Natural killer cell (primary cell): Measurements from ENCODE around the gene PMIS2. TPM values are rescaled to one million over a fixed set of nuclear protein-coding genes. Genes with fewer than 3 reads are reported as not detected.

ENCODE experiments used
- ATAC-seq, 3 donors: fragments of 150-1000 bp in 2 of 3; fragments of 200-7000 bp in 1 of 3; cut with Tn5 transposase; 1 replicate in 1 of 3; 2 replicates in 2 of 3; pipeline ENCODE4 v1.10.0; 2021; ENCODE audit warnings: mild to moderate bottlenecking in 2 of 3, moderate library complexity in 2 of 3
- DNase-seq, 2 donors: peaks; one replicate each; pipeline versions ENCODE4 v3.0.0 to v3.0.0-alpha.2; 2013 to 2021; ENCODE audit warnings: mixed read lengths in 1 of 2
- H3K27ac ChIP-seq: one replicate; pipeline ENCODE4 v1.5.1; 2013; ENCODE audit warnings: mild to moderate bottlenecking, low read length
- H3K27me3 ChIP-seq: one replicate; pipeline ENCODE4 v1.6.1; 2013; ENCODE audit warnings: low read length; ENCODE audit not compliant: control insufficient read depth, insufficient read depth
- H3K36me3 ChIP-seq: one replicate; pipeline ENCODE4 v1.6.1; 2013; ENCODE audit warnings: low read length; ENCODE audit not compliant: control insufficient read depth, insufficient read depth
- H3K4me1 ChIP-seq: one replicate; pipeline ENCODE4 v1.6.1; 2013; ENCODE audit warnings: low read length; ENCODE audit not compliant: control insufficient read depth, insufficient read depth
- H3K4me3 ChIP-seq: one replicate; pipeline ENCODE4 v1.5.1; 2013; ENCODE audit warnings: low read length
- H3K9me3 ChIP-seq: one replicate; pipeline ENCODE4 v1.6.1; 2013; ENCODE audit warnings: low read length; ENCODE audit not compliant: control insufficient read depth, insufficient read depth
- H3K27ac Mint-ChIP-seq, 2 donors: one replicate each; pipeline ENCODE4 v1.8.0; 2022; ENCODE audit warnings: mild to moderate bottlenecking in 2 of 2, mixed read lengths in 2 of 2, moderate library complexity in 1 of 2
- H3K27me3 Mint-ChIP-seq, 2 donors: one replicate each; pipeline ENCODE4 v1.8.0; 2022; ENCODE audit warnings: low read depth in 2 of 2, mixed read lengths in 2 of 2
- H3K36me3 Mint-ChIP-seq: one replicate; pipeline ENCODE4 v1.8.0; 2022; ENCODE audit warnings: mixed read lengths
- H3K4me1 Mint-ChIP-seq, 2 donors: one replicate each; pipeline ENCODE4 v1.8.0; 2022; ENCODE audit warnings: mixed read lengths in 2 of 2
- H3K4me3 Mint-ChIP-seq: one replicate; pipeline ENCODE4 v1.8.0; 2022; ENCODE audit warnings: mild to moderate bottlenecking, moderate library complexity, mixed read lengths
- H3K9me3 Mint-ChIP-seq, 2 donors: one replicate each; pipeline ENCODE4 v1.8.0; 2022; ENCODE audit warnings: mixed read lengths in 2 of 2
- WGBS: methylation state at CpG from one replicate; pipeline ENCODE4 v1.1.7; 2013; ENCODE audit warnings: missing lambda C conversion rate; ENCODE audit not compliant: insufficient coverage; 5-methylcytosine and 5-hydroxymethylcytosine counted together
- intact Hi-C: fragments of 100-400 bp; cut with micrococcal nuclease; formaldehyde crosslinking; loops from one replicate; pipeline ENCODE4 v1.14.2; 2022
- total RNA-seq, 4 donors: library from RNA; stranded (reverse); fragments of 120-200 nt in 1 of 4; gene quantifications; one replicate each; pipeline versions ENCODE4 v1.2.3 to v1.2.4, GENCODE V29; 2013 to 2022
- TF ChIP-seq, protein P1 (sequence below): fragments of 200-600 bp; IDR thresholded peaks from one replicate; pipeline ENCODE4 v1.8.0; 2022; ENCODE audit warnings: antibody characterized with exemption

Gene PMIS2
- total RNA-seq, 3 donors from 2014 or later (not counting 1 experiment from before 2014, with no cell fraction given) = not detected

DNA sequence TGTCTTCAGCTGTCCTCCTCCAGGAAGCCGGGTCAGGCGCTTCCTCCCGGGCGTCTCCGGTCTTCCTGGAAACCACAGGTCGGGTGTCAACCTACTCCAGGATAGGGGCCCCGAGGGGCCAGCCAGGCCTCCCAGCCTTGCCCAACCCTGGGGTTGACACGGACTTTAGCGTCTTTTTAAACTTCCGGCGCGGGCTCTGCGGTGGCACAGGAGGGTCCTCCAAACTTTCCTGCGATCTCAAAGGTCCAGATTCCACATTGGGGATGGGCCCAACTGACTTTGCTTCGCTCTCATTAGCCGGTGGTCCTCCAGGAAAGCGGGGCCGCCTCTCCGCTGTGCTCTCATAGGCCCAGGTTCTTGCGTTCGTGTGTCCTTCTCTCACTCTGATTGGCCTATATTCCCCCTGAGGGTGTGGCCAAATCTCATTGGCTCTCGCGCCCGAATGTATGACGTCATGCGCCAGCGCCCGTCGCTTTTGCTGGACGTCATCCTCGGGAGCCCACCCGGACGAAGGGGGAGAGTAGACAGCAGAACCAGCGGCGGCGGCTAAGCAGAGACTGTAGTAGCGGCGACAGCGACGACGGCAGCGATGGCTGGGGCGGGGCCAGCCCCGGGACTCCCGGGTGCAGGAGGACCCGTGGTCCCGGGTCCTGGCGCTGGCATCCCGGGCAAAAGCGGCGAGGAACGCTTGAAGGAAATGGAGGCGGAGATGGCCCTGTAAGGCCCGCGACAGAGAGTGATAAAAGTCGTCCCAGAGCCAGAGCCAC lies 42.8 kb downstream of the PMIS2 start, which contains the start of gene RBM42:
Gene RBM42 (plus strand): TSS at position 472 of the 767 bp plus-strand sequence. CDS start 118 bp downstream, at position 590.
- Mint-ChIP-seq H3K36me3 (peaks cover 11% of the 10 kb centered on the region), H3K4me1 (peaks cover 26 to 42% of the 10 kb centered on the region in 2 donors), H3K27ac (peak within 1 kb of the TSS; percentile 96 to 97), H3K9me3 (no peaks in the 10 kb centered on the region), H3K27me3 (no peaks in the 10 kb centered on the region), H3K4me3 (peak within 1 kb of the TSS; percentile 99)
- peaks cover 33% of the 10 kb centered on the region for H3K36me3 ChIP-seq
- intact Hi-C loops = loop anchor here (1.0 to 2.0 kb wide), 4 partner anchors 16 to 88 kb away; partner anchors contain the start of genes COX6B1 and HAUS5
- H3K27me3 ChIP-seq = no peaks in the 10 kb centered on the region
- peak; percentile 99 for DNase-seq
- TF ChIP-seq, protein P1, sequence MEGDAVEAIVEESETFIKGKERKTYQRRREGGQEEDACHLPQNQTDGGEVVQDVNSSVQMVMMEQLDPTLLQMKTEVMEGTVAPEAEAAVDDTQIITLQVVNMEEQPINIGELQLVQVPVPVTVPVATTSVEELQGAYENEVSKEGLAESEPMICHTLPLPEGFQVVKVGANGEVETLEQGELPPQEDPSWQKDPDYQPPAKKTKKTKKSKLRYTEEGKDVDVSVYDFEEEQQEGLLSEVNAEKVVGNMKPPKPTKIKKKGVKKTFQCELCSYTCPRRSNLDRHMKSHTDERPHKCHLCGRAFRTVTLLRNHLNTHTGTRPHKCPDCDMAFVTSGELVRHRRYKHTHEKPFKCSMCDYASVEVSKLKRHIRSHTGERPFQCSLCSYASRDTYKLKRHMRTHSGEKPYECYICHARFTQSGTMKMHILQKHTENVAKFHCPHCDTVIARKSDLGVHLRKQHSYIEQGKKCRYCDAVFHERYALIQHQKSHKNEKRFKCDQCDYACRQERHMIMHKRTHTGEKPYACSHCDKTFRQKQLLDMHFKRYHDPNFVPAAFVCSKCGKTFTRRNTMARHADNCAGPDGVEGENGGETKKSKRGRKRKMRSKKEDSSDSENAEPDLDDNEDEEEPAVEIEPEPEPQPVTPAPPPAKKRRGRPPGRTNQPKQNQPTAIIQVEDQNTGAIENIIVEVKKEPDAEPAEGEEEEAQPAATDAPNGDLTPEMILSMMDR = no peak
- peak within 1 kb of the TSS; percentile 86 for H3K4me3 ChIP-seq
- WGBS = under 1% methylated on average over 56 of the region's 56 CpGs
- peaks cover 23% of the 10 kb centered on the region for H3K4me1 ChIP-seq
- H3K27ac ChIP-seq = peak within 1 kb of the TSS; percentile 89
- H3K9me3 ChIP-seq = no peaks in the 10 kb centered on the region
- ATAC-seq = peak; percentile 97 to 100 (median 98)

DNA sequence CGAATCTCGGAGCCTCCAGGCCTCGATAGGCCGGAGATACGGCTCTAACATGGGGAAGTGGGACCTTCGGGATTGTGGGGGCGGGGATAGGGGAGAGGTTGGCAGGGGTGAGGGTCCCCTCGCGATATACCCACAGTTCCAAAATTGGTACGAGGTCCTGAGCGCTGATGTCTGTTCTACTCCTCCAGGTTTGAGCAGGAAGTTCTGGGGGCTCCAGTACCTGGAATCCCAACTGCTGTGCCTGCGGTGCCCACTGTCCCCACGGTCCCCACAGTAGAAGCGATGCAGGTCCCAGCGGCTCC lies 43.3 kb downstream of the PMIS2 start:
- no peaks in the 10 kb centered on the region for H3K9me3 Mint-ChIP-seq
- peaks cover 38% of the 10 kb centered on the region for H3K36me3 ChIP-seq
- DNase-seq (peak in 1 of 2 donors; percentile 25), ATAC-seq (no peak)
- H3K27ac Mint-ChIP-seq = peak overlapping the region; percentile 96 to 97
- peak overlapping the region; percentile 84 for H3K27ac ChIP-seq
- peak overlapping the region; percentile 86 for H3K4me3 ChIP-seq
- H3K9me3 ChIP-seq = no peaks in the 10 kb centered on the region
- H3K4me3 Mint-ChIP-seq = peak overlapping the region; percentile 99
- H3K36me3 Mint-ChIP-seq = peaks cover 11% of the 10 kb centered on the region
- peaks cover 23% of the 10 kb centered on the region for H3K4me1 ChIP-seq
- WGBS = 7% methylated on average over 15 of the region's 15 CpGs
- TF ChIP-seq, protein P1 = no peak
- intact Hi-C loops = loop anchor here (2.0 kb wide), 1 partner anchor 88 kb away; no protein-coding TSS in a partner anchor
- H3K4me1 Mint-ChIP-seq = peaks cover 26 to 42% of the 10 kb centered on the region in 2 donors
- no peaks in the 10 kb centered on the region for H3K27me3 Mint-ChIP-seq
- H3K27me3 ChIP-seq = no peaks in the 10 kb centered on the region

- WGBS = 97% methylated on average over 28 of the region's 29 CpGs
- no peak overlapping the region for H3K4me3 Mint-ChIP-seq
- no peak overlapping the region for H3K27ac ChIP-seq
- DNase-seq (no peak), ATAC-seq (no peak)
- H3K4me1 Mint-ChIP-seq = peaks cover 16 to 31% of the 10 kb centered on the region in 2 donors
- H3K9me3 Mint-ChIP-seq = no peaks in the 10 kb centered on the region
- H3K36me3 ChIP-seq = peaks cover 57% of the 10 kb centered on the region
- H3K27me3 ChIP-seq = no peaks in the 10 kb centered on the region
- TF ChIP-seq, protein P1 = no peak
- H3K4me3 ChIP-seq = no peak overlapping the region
- intact Hi-C loops = no loop called here
- H3K36me3 Mint-ChIP-seq = peaks cover 11% of the 10 kb centered on the region
- H3K27ac Mint-ChIP-seq = no peak overlapping the region
- H3K4me1 ChIP-seq = peaks cover 15% of the 10 kb centered on the region
- H3K27me3 Mint-ChIP-seq = no peaks in the 10 kb centered on the region
- no peaks in the 10 kb centered on the region for H3K9me3 ChIP-seq
These were observed 47.9 kb downstream of the PMIS2 start for GRCh38 chr19:35633727-35634440.
